K562 (cell line): Measurements from ENCODE around the gene FARP1.

Source experiments
- ARID4B ChIP-seq: sonication (generic); formaldehyde crosslinking; IDR thresholded peaks from 2 replicates; pipeline ENCODE4 v1.8.0; 2022; ENCODE audit warnings: mild to moderate bottlenecking, missing genetic modification reagents
- CTCF ChIP-seq, 3 experiments: IDR thresholded peaks in 2 of 3; conservative IDR thresholded peaks in 1 of 3; 2 replicates each; pipeline ENCODE4 v1.5.1; 2011 to 2012; ENCODE audit warnings: low read length in 3 of 3, mild to moderate bottlenecking in 3 of 3, control low read depth in 2 of 3, improper control_type of control experiment in 1 of 3, inconsistent platforms in 1 of 3, low read depth in 1 of 3, mixed read lengths in 1 of 3, moderate library complexity in 1 of 3; ENCODE audit not compliant: insufficient read depth in 2 of 3
- GABPA ChIP-seq: fragments of 200-800 bp; sonication (Bioruptor generic); conservative IDR thresholded peaks from 2 replicates; pipeline ENCODE4 v1.6.1; 2016; ENCODE audit warnings: low read depth, missing genetic modification characterization, missing compliant biosample characterization
- IRF2 ChIP-seq: sonication (generic); formaldehyde crosslinking; IDR thresholded peaks from 2 replicates; pipeline ENCODE4 v1.8.1; 2022; ENCODE audit warnings: mild to moderate bottlenecking, missing genetic modification reagents
- NBN ChIP-seq: fragments of 450-650 bp; IDR thresholded peaks from 2 replicates; pipeline ENCODE4 v1.6.1; 2016; ENCODE audit warnings: low read depth, mild to moderate bottlenecking
- NR3C1 ChIP-seq: sonication (generic); formaldehyde crosslinking; IDR thresholded peaks from 2 replicates; pipeline ENCODE4 v1.8.1; 2022; ENCODE audit warnings: missing genetic modification reagents
- SP1 ChIP-seq: sonication (generic); formaldehyde crosslinking; IDR thresholded peaks from 2 replicates; pipeline ENCODE4 v1.8.1; 2022; ENCODE audit warnings: mild to moderate bottlenecking, missing genetic modification reagents
- ZNF23 ChIP-seq: fragments of 250-450 bp; sonication (Bioruptor Pico); IDR thresholded peaks from 2 replicates; pipeline ENCODE4 v1.4.0; 2020; ENCODE audit warnings: mild to moderate bottlenecking

- no peak for TF ChIP-seq NBN
- TF ChIP-seq CTCF (IDR thresholded peaks at IDR 0.05 in 2 of 3, conservative IDR thresholded peaks at IDR 0.05 in 1 of 3; ENCODE audit: insufficient read depth in 2 of 3, low read depth in 1 of 3, low read length in 3 of 3): no peak
- no peak for TF ChIP-seq SP1 (CRISPR knock-in tag)
- no peak for TF ChIP-seq ZNF23
- no peak for TF ChIP-seq GABPA (tag)
- TF ChIP-seq ARID4B (CRISPR knock-in tag): no peak
- TF ChIP-seq NR3C1 (CRISPR knock-in tag): no peak
- no peak for TF ChIP-seq IRF2 (CRISPR knock-in tag)
These were observed 330.4 kb downstream of the FARP1 start for GRCh38 chr13:98473135-98473787.
